K562 (cell line): ENCODE measurements around the gene GNAI2. TPM values are rescaled to one million over a fixed set of nuclear protein-coding genes. Genes with fewer than 3 reads are reported as not detected.

Experiments
- CBX3 ChIP-seq, 2 experiments: IDR thresholded peaks; 1 replicate in 1 of 2; 2 replicates in 1 of 2; pipeline ENCODE4 v1.6.1; 2012; ENCODE audit warnings: inconsistent platforms in 2 of 2, low read length in 2 of 2, borderline replicate concordance in 1 of 2, control low read depth in 1 of 2
- CTCF ChIP-seq, 3 experiments: IDR thresholded peaks in 2 of 3; conservative IDR thresholded peaks in 1 of 3; 2 replicates each; pipeline ENCODE4 v1.5.1; 2011 to 2012; ENCODE audit warnings: low read length in 3 of 3, mild to moderate bottlenecking in 3 of 3, control low read depth in 2 of 3, improper control_type of control experiment in 1 of 3, inconsistent platforms in 1 of 3, low read depth in 1 of 3, mixed read lengths in 1 of 3, moderate library complexity in 1 of 3; ENCODE audit not compliant: insufficient read depth in 2 of 3
- ESRRB ChIP-seq: fragments of 250-450 bp; sonication (Bioruptor Pico); IDR thresholded peaks from 2 replicates; pipeline ENCODE4 v1.5.0; 2020; ENCODE audit warnings: mild to moderate bottlenecking, moderate library complexity, borderline replicate concordance
- LCOR ChIP-seq: sonication (generic); formaldehyde crosslinking; IDR thresholded peaks from 2 replicates; pipeline ENCODE4 v1.8.0; 2022; ENCODE audit warnings: mild to moderate bottlenecking, missing genetic modification reagents
- MTA3 ChIP-seq: fragments of 450-650 bp; formaldehyde crosslinking; IDR thresholded peaks from 2 replicates; pipeline ENCODE4 v1.6.1; 2017; ENCODE audit warnings: mild to moderate bottlenecking, borderline replicate concordance
- MYNN ChIP-seq, 2 experiments: sonication (generic); formaldehyde crosslinking in 1 of 2; IDR thresholded peaks; 2 replicates each; pipeline versions ENCODE4 v1.5.0 to v1.6.1; 2016 to 2020; ENCODE audit warnings: antibody characterized with exemption in 1 of 2, missing genetic modification reagents in 1 of 2
- NBN ChIP-seq: fragments of 450-650 bp; IDR thresholded peaks from 2 replicates; pipeline ENCODE4 v1.6.1; 2016; ENCODE audit warnings: low read depth, mild to moderate bottlenecking
- PHF20 ChIP-seq: fragments of 450-650 bp; IDR thresholded peaks from 2 replicates; pipeline ENCODE4 v1.6.1; 2018; ENCODE audit not compliant: partially characterized antibody
- RBBP5 ChIP-seq: fragments of 200-600 bp; sonication (generic); IDR thresholded peaks from 2 replicates; pipeline ENCODE4 v1.6.1; 2012; ENCODE audit warnings: borderline replicate concordance, mild to moderate bottlenecking, low read length, control low read depth, inconsistent platforms; ENCODE audit not compliant: insufficient read depth, poor library complexity, severe bottlenecking
- RHOXF2B ChIP-seq: fragments of 250-450 bp; sonication (Bioruptor Pico); conservative IDR thresholded peaks from 2 replicates; pipeline ENCODE4 v1.5.1; 2021
- SMAD3 ChIP-seq: fragments of 450-650 bp; formaldehyde crosslinking; conservative IDR thresholded peaks from 2 replicates; pipeline ENCODE4 v1.4.0; 2020; ENCODE audit warnings: mild to moderate bottlenecking
- SMARCA5 ChIP-seq: fragments of 450-650 bp; IDR thresholded peaks from 2 replicates; pipeline ENCODE4 v1.6.1; 2016
- SRF ChIP-seq, 2 experiments: fragments of 250-450, 450-650 bp in 1 of 2; sonication (Bioruptor Pico) in 1 of 2; sonication (generic) in 1 of 2; formaldehyde crosslinking; IDR thresholded peaks; 2 replicates each; pipeline versions ENCODE4 v1.5.0 to v1.5.1; 2020 to 2022; ENCODE audit warnings: mild to moderate bottlenecking in 1 of 2, missing genetic modification reagents in 1 of 2
- STAT5B ChIP-seq: fragments of 250-450 bp; sonication (Bioruptor Pico); IDR thresholded peaks from 2 replicates; pipeline ENCODE4 v1.8.0; 2021; ENCODE audit warnings: mild to moderate bottlenecking, inconsistent platforms
- ZBTB7A ChIP-seq: IDR thresholded peaks from 2 replicates; pipeline ENCODE4 v1.6.1; 2011; ENCODE audit warnings: low read depth, mild to moderate bottlenecking, low read length, moderate library complexity, borderline replicate concordance; ENCODE audit not compliant: control insufficient read depth
- polyA plus RNA-seq, 8 experiments: library from polyadenylated mRNA; depleted of rRNA in 4 of 8; stranded (reverse) in 5 of 8; unstranded in 3 of 8; fragments of >200 nt; fragmentation: Nextera tagmentation in 2 of 8; fragmentation: Illumina TruSeq in 1 of 8; extraction: Ambion mirVana in 2 of 8; extraction: Trizol in 1 of 8; gene quantifications; 2 replicates each; pipeline versions ENCODE4 v1.2.1 to v1.2.3, GENCODE V29; 2011 to 2014; ENCODE audit warnings: inconsistent platforms in 1 of 8, missing spikeins in 1 of 8
- total RNA-seq, 7 experiments: library from RNA; depleted of rRNA in 6 of 7; stranded (reverse); fragments of >200 nt in 6 of 7; fragmentation: Illumina TruSeq in 2 of 7; extraction: Trizol in 2 of 7; gene quantifications; 2 replicates each; pipeline versions ENCODE4 v1.2.1 to v1.2.3, GENCODE V29; 2011 to 2021; ENCODE audit warnings: low replicate concordance in 1 of 7
- TF ChIP-seq, protein P1 (sequence below): sonication (generic); formaldehyde crosslinking; IDR thresholded peaks from 2 replicates; pipeline ENCODE4 v1.8.0; 2023; ENCODE audit warnings: mild to moderate bottlenecking, missing genetic modification reagents
- TF ChIP-seq, protein P2 (sequence below), 2 experiments: fragments of 450-650 bp; conservative IDR thresholded peaks; 2 replicates each; pipeline ENCODE4 v1.6.1; 2017; ENCODE audit warnings: mild to moderate bottlenecking in 2 of 2, moderate library complexity in 2 of 2

GNAI2 gene
- total and polyA plus RNA-seq, 9 of the 15 experiments (the other 6 are each of a cell fraction or from before 2014, with no cell fraction given): 1.1 to 72.2 (median 42.7) TPM

GRCh38 chr3:50227390-50228183 is 8.4 kb upstream of the GNAI2 start (continued):
- TF ChIP-seq CTCF (IDR thresholded peaks at IDR 0.05 in 2 of 3, conservative IDR thresholded peaks at IDR 0.05 in 1 of 3; ENCODE audit: insufficient read depth in 2 of 3, low read depth in 1 of 3, low read length in 3 of 3) (peak; percentile 64 to 94 (median 84)), STAT5B (no peak), ZBTB7A (peak; percentile 45; the same call in 1 of the 2 replicates), RBBP5 (peak; percentile 35), ESRRB (no peak), SRF (CRISPR knock-in tag; IDR thresholded peaks at IDR 0.05) (peak in 1 of 2 experiments; percentile 60; a peak in 2 of 4 replicates), MTA3 (0 out of 2 replicates have a peak, but pooled peaks have one; percentile 14), RHOXF2B (CRISPR knock-in tag) (0 out of 2 replicates have a peak, but pooled peaks have one; percentile 11), SMAD3 (CRISPR knock-in tag) (no peak), LCOR (peak; percentile 78), PHF20 (peak; percentile 69), NBN (peak; percentile 60), CBX3 (IDR thresholded peaks at IDR 0.05; ENCODE audit: borderline replicate concordance in 1 of 2, low read length in 2 of 2) (peak in 1 of 2 experiments; percentile 40; a peak in 1 of 3 replicates), MYNN (IDR thresholded peaks at IDR 0.05) (0 out of 2 replicates have a peak, but pooled peaks have one; percentile 47), MYNN (CRISPR knock-in tag; IDR thresholded peaks at IDR 0.05) (no peak), SMARCA5 (no peak)
- TF ChIP-seq, protein P1, sequence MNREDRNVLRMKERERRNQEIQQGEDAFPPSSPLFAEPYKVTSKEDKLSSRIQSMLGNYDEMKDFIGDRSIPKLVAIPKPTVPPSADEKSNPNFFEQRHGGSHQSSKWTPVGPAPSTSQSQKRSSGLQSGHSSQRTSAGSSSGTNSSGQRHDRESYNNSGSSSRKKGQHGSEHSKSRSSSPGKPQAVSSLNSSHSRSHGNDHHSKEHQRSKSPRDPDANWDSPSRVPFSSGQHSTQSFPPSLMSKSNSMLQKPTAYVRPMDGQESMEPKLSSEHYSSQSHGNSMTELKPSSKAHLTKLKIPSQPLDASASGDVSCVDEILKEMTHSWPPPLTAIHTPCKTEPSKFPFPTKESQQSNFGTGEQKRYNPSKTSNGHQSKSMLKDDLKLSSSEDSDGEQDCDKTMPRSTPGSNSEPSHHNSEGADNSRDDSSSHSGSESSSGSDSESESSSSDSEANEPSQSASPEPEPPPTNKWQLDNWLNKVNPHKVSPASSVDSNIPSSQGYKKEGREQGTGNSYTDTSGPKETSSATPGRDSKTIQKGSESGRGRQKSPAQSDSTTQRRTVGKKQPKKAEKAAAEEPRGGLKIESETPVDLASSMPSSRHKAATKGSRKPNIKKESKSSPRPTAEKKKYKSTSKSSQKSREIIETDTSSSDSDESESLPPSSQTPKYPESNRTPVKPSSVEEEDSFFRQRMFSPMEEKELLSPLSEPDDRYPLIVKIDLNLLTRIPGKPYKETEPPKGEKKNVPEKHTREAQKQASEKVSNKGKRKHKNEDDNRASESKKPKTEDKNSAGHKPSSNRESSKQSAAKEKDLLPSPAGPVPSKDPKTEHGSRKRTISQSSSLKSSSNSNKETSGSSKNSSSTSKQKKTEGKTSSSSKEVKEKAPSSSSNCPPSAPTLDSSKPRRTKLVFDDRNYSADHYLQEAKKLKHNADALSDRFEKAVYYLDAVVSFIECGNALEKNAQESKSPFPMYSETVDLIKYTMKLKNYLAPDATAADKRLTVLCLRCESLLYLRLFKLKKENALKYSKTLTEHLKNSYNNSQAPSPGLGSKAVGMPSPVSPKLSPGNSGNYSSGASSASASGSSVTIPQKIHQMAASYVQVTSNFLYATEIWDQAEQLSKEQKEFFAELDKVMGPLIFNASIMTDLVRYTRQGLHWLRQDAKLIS (CRISPR knock-in tag): 0 out of 2 replicates have a peak, but pooled peaks have one; percentile 69
- TF ChIP-seq, protein P2, sequence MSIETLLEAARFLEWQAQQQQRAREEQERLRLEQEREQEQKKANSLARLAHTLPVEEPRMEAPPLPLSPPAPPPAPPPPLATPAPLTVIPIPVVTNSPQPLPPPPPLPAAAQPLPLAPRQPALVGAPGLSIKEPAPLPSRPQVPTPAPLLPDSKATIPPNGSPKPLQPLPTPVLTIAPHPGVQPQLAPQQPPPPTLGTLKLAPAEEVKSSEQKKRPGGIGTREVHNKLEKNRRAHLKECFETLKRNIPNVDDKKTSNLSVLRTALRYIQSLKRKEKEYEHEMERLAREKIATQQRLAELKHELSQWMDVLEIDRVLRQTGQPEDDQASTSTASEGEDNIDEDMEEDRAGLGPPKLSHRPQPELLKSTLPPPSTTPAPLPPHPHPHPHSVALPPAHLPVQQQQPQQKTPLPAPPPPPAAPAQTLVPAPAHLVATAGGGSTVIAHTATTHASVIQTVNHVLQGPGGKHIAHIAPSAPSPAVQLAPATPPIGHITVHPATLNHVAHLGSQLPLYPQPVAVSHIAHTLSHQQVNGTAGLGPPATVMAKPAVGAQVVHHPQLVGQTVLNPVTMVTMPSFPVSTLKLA (conservative IDR thresholded peaks at IDR 0.05): peak; percentile 25 to 74; a peak in 2 of 4 replicates
